ENCODE data around the gene PDLIM4. TPM values are rescaled to one million over a fixed set of nuclear protein-coding genes. Genes with fewer than 3 reads are reported as not detected.

The PDLIM4 gene
- total RNA-seq, 2 donors from 2014 or later, result 13.4 to 96.7 TPM

DNA sequence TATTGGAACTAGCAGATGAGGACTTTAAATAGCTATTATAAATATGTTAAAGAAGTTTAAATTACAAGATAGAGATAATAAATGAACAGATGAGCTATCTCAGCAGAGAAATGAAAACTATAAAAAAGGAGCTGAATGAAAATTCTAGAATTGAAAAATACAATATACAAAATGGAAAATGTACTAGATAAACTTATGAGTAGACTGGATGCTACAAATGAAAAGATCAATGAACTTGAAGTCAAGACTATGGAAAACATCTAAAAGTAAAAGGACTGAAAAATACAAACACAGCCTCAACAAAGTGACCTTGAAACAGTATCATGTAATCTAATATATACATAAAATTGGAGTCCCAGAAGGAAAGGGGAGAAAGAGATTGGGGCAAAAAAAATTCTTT, 10.7 kb upstream of the PDLIM4 start:
- H3K36me3 ChIP-seq, result no peaks in the 10 kb centered on the region
- H3K4me3 ChIP-seq, result no peak overlapping the region
- TF ChIP-seq CTCF (IDR thresholded peaks at IDR 0.05), result no peak
- no peak for DNase-seq (ENCODE audit: low spot score)
- H3K4me1 ChIP-seq, result no peaks in the 10 kb centered on the region
- H3K27me3 ChIP-seq, result no peaks in the 10 kb centered on the region
- peaks cover 0 to 22% of the 10 kb centered on the region in 2 donors for H3K9me3 ChIP-seq
- no peak overlapping the region for H3K27ac ChIP-seq

- peaks cover 0 to 13% of the 10 kb centered on the region in 2 donors for H3K9me3 ChIP-seq
- no peak for DNase-seq (ENCODE audit: low spot score)
- no peak overlapping the region for H3K4me3 ChIP-seq
- peaks cover 0 to 18% of the 10 kb centered on the region in 2 donors for H3K4me1 ChIP-seq
- TF ChIP-seq CTCF (IDR thresholded peaks at IDR 0.05), result no peak
- no peak overlapping the region for H3K27ac ChIP-seq
- H3K36me3 ChIP-seq, result no peaks in the 10 kb centered on the region
- H3K27me3 ChIP-seq, result no peaks in the 10 kb centered on the region
Observed at GRCh38 chr5:132250547-132250946, 6.9 kb upstream of the PDLIM4 start.

DNA sequence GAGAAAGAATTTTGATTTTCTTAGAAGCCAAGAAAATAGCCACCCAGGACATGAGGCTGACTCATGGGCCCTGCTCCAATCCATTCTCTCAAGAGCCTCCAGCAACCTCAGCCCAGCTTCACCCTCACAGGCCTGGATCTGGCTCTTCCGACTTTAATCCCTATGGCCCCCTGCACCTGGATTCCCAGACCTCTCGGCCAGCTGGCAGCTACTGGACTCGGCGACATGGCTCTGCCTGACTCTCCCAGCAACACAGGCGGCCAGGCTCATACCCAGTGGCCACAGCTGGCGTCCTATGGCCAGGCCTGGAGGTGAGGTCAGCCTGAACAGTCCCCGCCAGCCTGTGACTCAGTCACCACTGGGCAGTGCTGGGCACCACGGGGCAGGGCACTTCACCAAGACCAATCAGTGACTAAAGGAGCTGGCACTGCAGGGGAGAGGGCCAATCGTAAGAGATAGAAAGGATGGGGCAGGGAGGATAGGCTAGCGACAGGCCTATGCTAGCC, 6.2 kb upstream of the PDLIM4 start:
- Histone ChIP-seq H3K9me3 (peaks cover 0 to 10% of the 10 kb centered on the region in 2 donors), H3K36me3 (no peaks in the 10 kb centered on the region), H3K4me1 (peaks cover 0 to 20% of the 10 kb centered on the region in 2 donors), H3K4me3 (no peak overlapping the region), H3K27ac (no peak overlapping the region), H3K27me3 (no peaks in the 10 kb centered on the region)
- TF ChIP-seq CTCF (IDR thresholded peaks at IDR 0.05), result no peak
- DNase-seq (ENCODE audit: low spot score), result no peak

DNA sequence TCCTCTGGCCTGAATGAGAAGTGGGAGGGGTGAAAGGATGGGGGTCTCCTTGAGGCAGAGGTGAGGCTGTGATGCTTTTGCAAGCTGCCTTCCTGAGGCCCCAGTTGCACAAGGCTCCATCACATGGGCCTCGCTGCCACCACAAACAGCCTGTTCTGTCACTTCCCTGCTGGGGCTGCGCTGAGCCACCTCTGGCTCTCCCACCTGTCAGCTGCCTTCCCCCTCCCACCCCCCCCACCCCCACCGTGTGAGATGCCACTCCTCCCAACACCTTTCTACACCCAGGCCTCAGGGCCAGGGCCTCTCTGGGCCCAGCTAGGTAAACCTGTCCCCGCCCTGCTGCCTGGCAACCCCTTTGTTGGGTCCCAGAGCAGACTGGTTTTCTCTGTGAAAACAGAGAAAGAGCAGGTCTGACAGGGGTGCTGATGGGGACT, 4.5 kb upstream of the PDLIM4 start:
- Histone ChIP-seq H3K27ac (no peak overlapping the region), H3K9me3 (no peaks in the 10 kb centered on the region), H3K36me3 (no peaks in the 10 kb centered on the region), H3K4me3 (no peak overlapping the region), H3K4me1 (peaks cover 0 to 32% of the 10 kb centered on the region in 2 donors), H3K27me3 (no peaks in the 10 kb centered on the region)
- no peak for TF ChIP-seq CTCF (IDR thresholded peaks at IDR 0.05)
- DNase-seq (ENCODE audit: low spot score), result no peak

DNA sequence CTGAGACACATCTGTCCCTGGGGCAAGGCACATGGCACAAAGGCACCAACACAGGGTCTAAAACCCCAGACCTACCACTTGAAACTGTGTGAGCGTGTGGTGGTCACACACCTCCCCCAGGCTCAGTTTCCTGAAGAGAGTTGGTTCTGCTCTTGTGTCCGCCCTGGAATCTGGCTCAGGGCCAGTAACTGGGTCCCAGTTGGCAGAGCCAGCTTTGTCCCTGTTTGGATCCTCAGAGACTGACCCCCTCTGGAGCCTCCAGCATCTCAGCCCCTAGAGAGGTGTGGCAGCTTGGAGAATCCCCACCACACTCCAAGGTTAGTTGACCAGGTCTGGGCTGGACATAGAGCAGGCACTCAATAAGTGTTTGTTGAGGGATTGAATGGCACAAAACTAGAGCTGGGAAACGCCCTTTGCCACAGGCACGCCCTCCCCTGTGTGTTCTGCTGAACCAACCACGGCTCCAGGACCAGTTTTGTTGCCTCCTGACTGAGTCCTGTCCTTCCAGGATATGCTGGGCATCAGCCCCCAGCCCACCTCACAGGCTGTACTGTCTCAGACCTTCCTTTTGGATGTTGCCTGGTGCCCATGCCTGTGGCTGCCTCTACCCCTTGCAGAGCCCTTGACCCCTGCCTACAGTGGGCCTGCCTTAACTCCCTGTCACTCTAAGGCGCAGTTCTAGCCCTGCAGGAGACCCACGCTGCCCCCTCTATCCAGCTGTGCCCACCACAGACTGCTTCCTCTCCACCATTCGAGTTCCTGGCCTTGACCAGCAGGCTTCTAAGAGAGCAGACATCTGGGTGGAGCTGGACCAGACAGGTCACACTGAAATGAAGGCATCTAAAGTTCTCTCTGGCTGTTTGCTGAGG, 3.8 kb upstream of the PDLIM4 start:
- H3K27ac ChIP-seq, result no peak overlapping the region
- no peak for TF ChIP-seq CTCF (IDR thresholded peaks at IDR 0.05)
- no peaks in the 10 kb centered on the region for H3K9me3 ChIP-seq
- peaks cover 0 to 38% of the 10 kb centered on the region in 2 donors for H3K4me1 ChIP-seq
- H3K4me3 ChIP-seq, result no peak overlapping the region
- H3K36me3 ChIP-seq, result no peaks in the 10 kb centered on the region
- H3K27me3 ChIP-seq, result no peaks in the 10 kb centered on the region
- DNase-seq (ENCODE audit: low spot score), result no peak

All from right atrium auricular region (tissue), 2 donors.